Neuronal stem cell (in vitro differentiated cells): ENCODE data around the gene MYOG.

Experiments used
- DNase-seq: peaks from one replicate; pipeline ENCODE4 v3.0.0-alpha.2; 2013; ENCODE audit warnings: low spot score
- H2AFZ ChIP-seq: one replicate; pipeline ENCODE4 v1.6.1; 2013; ENCODE audit warnings: mild to moderate bottlenecking, low read length, inconsistent platforms
- H2AK5ac ChIP-seq: 2 replicates; pipeline ENCODE4 v1.6.1; 2013; ENCODE audit warnings: low read depth, mild to moderate bottlenecking, inconsistent platforms, low read length, moderate library complexity, mixed read lengths
- H2BK120ac ChIP-seq: 2 replicates; pipeline ENCODE4 v1.6.1; 2013; ENCODE audit warnings: low read depth, mild to moderate bottlenecking, inconsistent platforms, low read length, moderate library complexity, mixed read lengths
- H2BK12ac ChIP-seq: one replicate; pipeline ENCODE4 v1.6.1; 2013; ENCODE audit warnings: low read length, inconsistent platforms
- H2BK15ac ChIP-seq: 2 replicates; pipeline ENCODE4 v1.6.1; 2013; ENCODE audit warnings: mild to moderate bottlenecking, low read length, inconsistent platforms, mixed read lengths
- H2BK5ac ChIP-seq: one replicate; pipeline ENCODE4 v1.6.1; 2013; ENCODE audit warnings: inconsistent platforms, mild to moderate bottlenecking, low read length, moderate library complexity
- H3K14ac ChIP-seq: one replicate; pipeline ENCODE4 v1.6.1; 2013; ENCODE audit warnings: low read length, inconsistent platforms
- H3K18ac ChIP-seq: 2 replicates; pipeline ENCODE4 v1.6.1; 2013; ENCODE audit warnings: low read length, inconsistent platforms
- H3K23ac ChIP-seq: 2 replicates; pipeline ENCODE4 v1.6.1; 2013; ENCODE audit warnings: low read depth, mild to moderate bottlenecking, mixed read lengths, low read length, inconsistent platforms; ENCODE audit not compliant: poor library complexity
- H3K27ac ChIP-seq: replicated peaks from 3 replicates; pipeline ENCODE4 v1.5.1; 2013; ENCODE audit warnings: low read length, inconsistent platforms
- H3K27me3 ChIP-seq, 3 experiments: 2 replicates each; pipeline ENCODE4 v1.6.1; 2013; ENCODE audit warnings: low read length in 3 of 3, mild to moderate bottlenecking in 2 of 3, inconsistent platforms in 1 of 3, low read depth in 1 of 3, mixed read lengths in 1 of 3, moderate library complexity in 1 of 3; ENCODE audit not compliant: control insufficient read depth in 3 of 3, insufficient read depth in 3 of 3
- H3K36me3 ChIP-seq, 2 donors: replicated peaks in 1 of 2; 2 replicates each; pipeline ENCODE4 v1.6.1; 2013; ENCODE audit warnings: low read length in 2 of 2; ENCODE audit not compliant: control insufficient read depth in 2 of 2, insufficient read depth in 2 of 2
- H3K4ac ChIP-seq: 2 replicates; pipeline ENCODE4 v1.6.1; 2013; ENCODE audit warnings: inconsistent platforms, mild to moderate bottlenecking, low read length, moderate library complexity
- H3K4me1 ChIP-seq, 2 donors: 1 replicate in 1 of 2; 2 replicates in 1 of 2; pipeline ENCODE4 v1.6.1; 2013; ENCODE audit warnings: low read length in 2 of 2, low read depth in 1 of 2; ENCODE audit not compliant: control insufficient read depth in 2 of 2, insufficient read depth in 1 of 2
- H3K4me2 ChIP-seq: one replicate; pipeline ENCODE4 v1.6.1; 2013; ENCODE audit warnings: mild to moderate bottlenecking, low read length, inconsistent platforms; ENCODE audit not compliant: insufficient read depth, poor library complexity, severe bottlenecking
- H3K4me3 ChIP-seq, 2 donors: 2 replicates each; pipeline ENCODE4 v1.5.1; 2013; ENCODE audit warnings: low read length in 2 of 2, mild to moderate bottlenecking in 2 of 2, inconsistent platforms in 1 of 2, moderate library complexity in 1 of 2
- H3K79me1 ChIP-seq: one replicate; pipeline ENCODE4 v1.6.1; 2013; ENCODE audit warnings: low read depth, mild to moderate bottlenecking, inconsistent platforms, low read length, moderate library complexity
- H3K9ac ChIP-seq: one replicate; pipeline ENCODE4 v1.6.1; 2013; ENCODE audit warnings: mild to moderate bottlenecking, low read depth, low read length, inconsistent platforms; ENCODE audit not compliant: poor library complexity
- H3K9me3 ChIP-seq, 2 donors: replicated peaks in 1 of 2; 2 replicates each; pipeline versions ENCODE3 to v1.6.1; 2013; ENCODE audit warnings: low read length in 2 of 2, mild to moderate bottlenecking in 2 of 2, inconsistent platforms in 1 of 2, low read depth in 1 of 2, mixed read lengths in 1 of 2, moderate library complexity in 1 of 2; ENCODE audit not compliant: control insufficient read depth in 2 of 2, insufficient read depth in 1 of 2
- H4K8ac ChIP-seq: one replicate; pipeline ENCODE4 v1.6.1; 2013; ENCODE audit warnings: low read depth, mild to moderate bottlenecking, inconsistent platforms, low read length, moderate library complexity
- H4K91ac ChIP-seq: one replicate; pipeline ENCODE4 v1.6.1; 2013; ENCODE audit warnings: low read length, low read depth, mild to moderate bottlenecking, inconsistent platforms; ENCODE audit not compliant: poor library complexity
- WGBS, 2 donors: extraction: QIAGEN DNeasy Blood & Tissue Kit; methylation state at CpG; one replicate each; pipeline ENCODE4 v1.1.7; 2013; ENCODE audit warnings: missing lambda C conversion rate in 2 of 2, mixed read lengths in 1 of 2; ENCODE audit not compliant: insufficient read length in 2 of 2, insufficient replicate concordance in 1 of 2; ENCODE audit errors: extremely low coverage in 2 of 2; 5-methylcytosine and 5-hydroxymethylcytosine counted together

The MYOG gene

DNA sequence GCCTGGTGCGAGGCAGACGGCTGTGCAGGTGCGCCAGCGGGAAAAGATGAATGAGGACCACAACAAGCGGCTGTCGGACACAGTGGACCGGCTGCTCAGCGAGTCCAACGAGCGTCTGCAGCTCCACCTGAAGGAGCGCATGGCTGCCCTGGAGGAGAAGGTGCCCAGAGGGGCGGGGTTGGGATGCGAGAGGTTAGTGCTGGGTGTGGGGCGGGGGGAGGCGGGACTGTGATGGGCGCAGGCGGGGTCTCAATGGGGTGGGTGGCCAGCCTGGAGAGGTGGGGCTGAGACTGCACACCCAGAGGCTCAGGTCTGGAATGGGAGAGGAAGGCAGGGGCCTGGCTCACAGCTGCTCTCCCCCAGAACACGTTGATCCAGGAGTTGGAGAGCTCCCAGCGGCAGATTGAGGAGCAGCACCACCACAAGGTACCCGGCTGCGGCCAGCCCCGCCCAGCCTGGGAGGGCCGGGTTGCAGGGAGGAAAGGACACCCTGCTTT is 37.2 kb downstream of the MYOG start:
- Histone ChIP-seq H3K4me2 (no peak overlapping the region), H2AK5ac (peak overlapping the region; percentile 71), H3K23ac (no peak overlapping the region), H3K27ac (no peak overlapping the region), H3K18ac (peak overlapping the region; percentile 54), H3K9ac (no peak overlapping the region), H3K4me1 (peaks cover 0 to 4% of the 10 kb centered on the region in 2 donors), H2BK15ac (peak overlapping the region; percentile 50), H2BK12ac (no peak overlapping the region), H4K8ac (no peak overlapping the region), H3K27me3 (peaks cover 0 to 64% (median 0%) of the 10 kb centered on the region in 3 experiments), H3K9me3 (no peaks in the 10 kb centered on the region), H3K36me3 (no peaks in the 10 kb centered on the region), H3K4me3 (no peak overlapping the region), H3K79me1 (no peaks in the 10 kb centered on the region), H2BK5ac (no peak overlapping the region), H3K14ac (no peak overlapping the region), H2BK120ac (no peak overlapping the region), H2AFZ (no peak overlapping the region), H4K91ac (no peak overlapping the region), H3K4ac (no peak overlapping the region)
- no CpG with 5 or more reads among the region's 23 CpGs for WGBS, 2 donors
- DNase-seq: peak; percentile 35

DNA sequence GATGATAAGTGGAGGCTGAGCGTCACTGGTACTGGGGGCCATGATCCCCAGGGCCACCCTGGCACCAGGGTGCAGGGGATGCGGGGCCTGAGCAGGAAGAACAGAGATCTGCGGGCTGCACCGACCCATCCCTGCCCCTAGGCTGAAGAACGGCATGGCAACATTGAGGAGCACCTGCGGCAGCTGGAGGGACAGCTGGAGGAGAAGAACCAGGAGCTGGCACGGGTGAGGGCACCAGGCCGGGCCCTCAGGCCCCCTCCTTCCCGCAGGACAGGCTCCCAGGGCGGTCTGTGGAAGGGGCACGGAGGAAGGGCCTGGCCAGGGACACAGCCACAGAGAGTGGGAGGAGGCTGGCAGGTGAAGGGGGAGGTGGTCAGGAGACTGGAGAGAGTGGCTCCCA is 37.7 kb downstream of the MYOG start:
- Histone ChIP-seq H2BK15ac (peak overlapping the region; percentile 50), H4K91ac (no peak overlapping the region), H3K36me3 (no peaks in the 10 kb centered on the region), H3K4me1 (peaks cover 0 to 4% of the 10 kb centered on the region in 2 donors), H3K14ac (no peak overlapping the region), H2AK5ac (peak overlapping the region; percentile 71), H3K23ac (no peak overlapping the region), H3K4me3 (no peak overlapping the region), H3K27me3 (peaks cover 0 to 68% (median 0%) of the 10 kb centered on the region in 3 experiments), H3K79me1 (no peaks in the 10 kb centered on the region), H2BK5ac (no peak overlapping the region), H3K18ac (peak overlapping the region; percentile 54), H2AFZ (no peak overlapping the region), H4K8ac (no peak overlapping the region), H3K9me3 (no peaks in the 10 kb centered on the region), H3K4ac (no peak overlapping the region), H3K9ac (no peak overlapping the region), H2BK12ac (no peak overlapping the region), H3K27ac (no peak overlapping the region), H3K4me2 (no peak overlapping the region), H2BK120ac (no peak overlapping the region)
- no peak for DNase-seq
- WGBS, 2 donors: no CpG with 5 or more reads among the region's 11 CpGs

GRCh38 chr1:203046984-203047630 is 38.7 kb downstream of the MYOG start:
- no peak overlapping the region for H2BK5ac ChIP-seq
- H3K4me3 ChIP-seq: no peak overlapping the region
- no peak overlapping the region for H2AFZ ChIP-seq
- no peak overlapping the region for H2BK120ac ChIP-seq
- H3K9me3 ChIP-seq: no peaks in the 10 kb centered on the region
- peaks cover 0 to 59% (median 0%) of the 10 kb centered on the region in 3 experiments for H3K27me3 ChIP-seq
- H3K9ac ChIP-seq: no peak overlapping the region
- no peak overlapping the region for H3K27ac ChIP-seq
- WGBS, 2 donors: no CpG with 5 or more reads among the region's 15 CpGs
- H3K4ac ChIP-seq: no peak overlapping the region
- no peak overlapping the region for H3K23ac ChIP-seq
- H2AK5ac ChIP-seq: no peak overlapping the region
- no peak overlapping the region for H4K91ac ChIP-seq
- H4K8ac ChIP-seq: no peak overlapping the region
- no peak overlapping the region for H3K4me2 ChIP-seq
- no peak for DNase-seq
- H3K14ac ChIP-seq: no peak overlapping the region
- H2BK15ac ChIP-seq: no peak overlapping the region
- H3K36me3 ChIP-seq: no peaks in the 10 kb centered on the region
- H2BK12ac ChIP-seq: no peak overlapping the region
- H3K4me1 ChIP-seq: peaks cover 0 to 4% of the 10 kb centered on the region in 2 donors
- H3K18ac ChIP-seq: no peak overlapping the region
- H3K79me1 ChIP-seq: no peaks in the 10 kb centered on the region

DNA sequence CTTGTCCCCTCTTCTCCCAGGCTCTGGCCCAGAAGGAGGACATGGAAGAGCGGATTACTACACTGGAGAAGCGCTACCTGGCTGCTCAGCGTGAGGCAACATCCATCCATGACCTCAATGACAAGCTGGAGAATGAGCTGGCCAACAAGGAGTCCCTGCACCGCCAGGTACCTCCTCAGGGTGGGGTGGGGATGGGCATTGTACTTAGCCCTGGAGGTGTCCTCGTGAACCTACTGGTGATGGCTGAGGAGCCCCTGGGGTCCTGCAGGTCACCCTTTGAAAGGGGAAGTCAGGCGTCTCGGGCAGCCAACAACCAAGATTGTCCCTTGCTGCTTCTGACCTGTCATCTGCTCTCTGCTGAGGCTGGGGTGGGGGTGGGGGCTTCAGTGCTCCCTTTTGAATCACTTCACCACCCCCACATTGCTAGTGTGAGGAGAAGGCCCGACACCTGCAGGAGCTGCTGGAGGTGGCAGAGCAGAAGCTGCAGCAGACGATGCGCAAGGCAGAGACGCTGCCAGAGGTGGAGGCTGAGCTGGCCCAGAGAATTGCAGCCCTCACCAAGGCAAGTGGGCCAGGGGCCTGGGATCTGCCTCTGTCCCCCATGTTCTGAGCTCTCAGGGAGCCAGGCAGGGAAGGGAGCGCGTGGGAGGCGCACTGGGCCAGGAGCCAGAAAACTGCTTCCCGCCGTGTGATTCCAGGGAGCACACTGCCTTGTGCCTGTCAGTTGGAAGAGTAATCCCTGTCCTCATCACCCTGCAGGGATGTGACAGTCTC is 39.8 kb downstream of the MYOG start:
- Histone ChIP-seq H3K27ac (no peak overlapping the region), H3K14ac (no peak overlapping the region), H3K4ac (no peak overlapping the region), H2BK15ac (no peak overlapping the region), H4K91ac (no peak overlapping the region), H4K8ac (no peak overlapping the region), H3K36me3 (no peaks in the 10 kb centered on the region), H3K4me2 (no peak overlapping the region), H3K79me1 (no peaks in the 10 kb centered on the region), H2BK12ac (no peak overlapping the region), H3K4me1 (peaks cover 0 to 4% of the 10 kb centered on the region in 2 donors), H2AFZ (no peak overlapping the region), H2BK120ac (no peak overlapping the region), H3K23ac (peak overlapping the region; percentile 27), H2BK5ac (no peak overlapping the region), H3K9me3 (no peaks in the 10 kb centered on the region), H3K9ac (no peak overlapping the region), H3K18ac (peak overlapping the region; percentile 15), H3K27me3 (peaks cover 0 to 60% (median 0%) of the 10 kb centered on the region in 3 experiments), H3K4me3 (no peak overlapping the region), H2AK5ac (no peak overlapping the region)
- no CpG with 5 or more reads among the region's 16 CpGs for WGBS, 2 donors
- no peak for DNase-seq
